ENCODE data around the gene PARVB.

PARVB gene

GRCh38 chr22:44098021-44098739 is 74.1 kb downstream of the PARVB start:
- H3K9me3 ChIP-seq = no peaks in the 10 kb centered on the region
- H3K36me3 ChIP-seq = no peaks in the 10 kb centered on the region; the same call in 1 of the 2 replicates
- H3K4me1 ChIP-seq = no peaks in the 10 kb centered on the region
- H3K27me3 ChIP-seq = no peaks in the 10 kb centered on the region
- TF ChIP-seq CTCF (IDR thresholded peaks at IDR 0.05; ENCODE audit: low read depth, low read length) = no peak
- H3K4me3 ChIP-seq (ENCODE audit: low read depth, low read length) = no peak overlapping the region
- no peak for DNase-seq

- H3K4me3 ChIP-seq (ENCODE audit: low read depth, low read length) = no peak overlapping the region
Observed at GRCh38 chr22:44098966-44099530, 74.9 kb downstream of the PARVB start.

GRCh38 chr22:44099696-44100095 is 75.6 kb downstream of the PARVB start:
- no peaks in the 10 kb centered on the region for H3K4me1 ChIP-seq
- no peak for DNase-seq
- no peaks in the 10 kb centered on the region for H3K27me3 ChIP-seq
- H3K4me3 ChIP-seq (ENCODE audit: low read depth, low read length) = no peak overlapping the region
- no peaks in the 10 kb centered on the region; the same call in 1 of the 2 replicates for H3K36me3 ChIP-seq
- no peaks in the 10 kb centered on the region for H3K9me3 ChIP-seq
- no peak for TF ChIP-seq CTCF (IDR thresholded peaks at IDR 0.05; ENCODE audit: low read depth, low read length)

More at GRCh38 chr22:44098966-44099530, 74.9 kb downstream of the PARVB start:
- Histone ChIP-seq H3K36me3 (no peaks in the 10 kb centered on the region; the same call in 1 of the 2 replicates), H3K9me3 (no peaks in the 10 kb centered on the region), H3K27me3 (no peaks in the 10 kb centered on the region), H3K4me1 (no peaks in the 10 kb centered on the region)
- DNase-seq = no peak
- no peak for TF ChIP-seq CTCF (IDR thresholded peaks at IDR 0.05; ENCODE audit: low read depth, low read length)

- no peaks in the 10 kb centered on the region for H3K27me3 ChIP-seq
- no peak overlapping the region for H3K4me3 ChIP-seq (ENCODE audit: low read depth, low read length)
- no peak for TF ChIP-seq CTCF (IDR thresholded peaks at IDR 0.05; ENCODE audit: low read depth, low read length)
- no peak for DNase-seq
- H3K36me3 ChIP-seq = no peaks in the 10 kb centered on the region; the same call in 1 of the 2 replicates
- H3K9me3 ChIP-seq = no peaks in the 10 kb centered on the region
- no peaks in the 10 kb centered on the region for H3K4me1 ChIP-seq
Observed at GRCh38 chr22:44100411-44100810, 76.3 kb downstream of the PARVB start.

GRCh38 chr22:44102121-44102520 is 78.0 kb downstream of the PARVB start:
- H3K27me3 ChIP-seq = no peaks in the 10 kb centered on the region
- H3K4me1 ChIP-seq = no peaks in the 10 kb centered on the region
- H3K4me3 ChIP-seq (ENCODE audit: low read depth, low read length) = no peak overlapping the region
- H3K36me3 ChIP-seq = no peaks in the 10 kb centered on the region; the same call in 1 of the 2 replicates
- TF ChIP-seq CTCF (IDR thresholded peaks at IDR 0.05; ENCODE audit: low read depth, low read length) = no peak
- no peaks in the 10 kb centered on the region for H3K9me3 ChIP-seq
- no peak for DNase-seq

GRCh38 chr22:44102856-44103255 is 78.8 kb downstream of the PARVB start:
- no peaks in the 10 kb centered on the region for H3K9me3 ChIP-seq
- no peak for DNase-seq

More at GRCh38 chr22:44102856-44103255, 78.8 kb downstream of the PARVB start:
- no peaks in the 10 kb centered on the region for H3K4me1 ChIP-seq
- no peaks in the 10 kb centered on the region for H3K27me3 ChIP-seq
- H3K4me3 ChIP-seq (ENCODE audit: low read depth, low read length) = no peak overlapping the region
- no peaks in the 10 kb centered on the region for H3K36me3 ChIP-seq
- TF ChIP-seq CTCF (IDR thresholded peaks at IDR 0.05; ENCODE audit: low read depth, low read length) = no peak
